ENCODE measurements around the gene ATP8A2. TPM values are rescaled to one million over a fixed set of nuclear protein-coding genes. Genes with fewer than 3 reads are reported as not detected.

Gene ATP8A2
- total and polyA plus RNA-seq, 2 of the 8 experiments (the other 6 are each of a cell fraction or from before 2014, with no cell fraction given), result 2.4 to 8.3 TPM

GRCh38 chr13:25840931-25841330, 469.2 kb downstream of the ATP8A2 start:
- H3K23ac ChIP-seq (ENCODE audit: insufficient read length), result no peak overlapping the region
- H3K27ac ChIP-seq (ENCODE audit: low read depth, low read length), result no peak overlapping the region
- no peaks in the 10 kb centered on the region for H3K23me2 ChIP-seq (ENCODE audit: low read depth, low read length)
- no peaks in the 10 kb centered on the region for H3K79me1 ChIP-seq (ENCODE audit: low read depth, low read length)
- no peak overlapping the region for H3K14ac ChIP-seq (ENCODE audit: insufficient read length)
- H2BK15ac ChIP-seq (ENCODE audit: low read length), result no peak overlapping the region
- H3K4ac ChIP-seq (replicated peaks; ENCODE audit: insufficient read length, low read depth, low read length), result no peak overlapping the region
- FAIRE-seq, result no peak
- H4K20me1 ChIP-seq (replicated peaks in 1 of 2; ENCODE audit: control insufficient read depth in 1 of 2, insufficient read depth in 2 of 2, low read length in 2 of 2), result no peaks in the 10 kb centered on the region
- no peak for DNase-seq (ENCODE audit: low read depth in 1 of 2, low spot score in 2 of 2)
- H2BK12ac ChIP-seq (ENCODE audit: low read depth, low read length), result no peak overlapping the region
- POLR2A ChIA-PET (ENCODE audit: partially characterized antibody), result interaction anchor here (0.6 kb wide), 1 partner anchor 15 kb away, joined by 3 read pairs; no protein-coding TSS in a partner anchor
- H3K56ac ChIP-seq (replicated peaks; ENCODE audit: insufficient read length, low read depth, low read length), result no peak overlapping the region
- H3K18ac ChIP-seq (ENCODE audit: extremely low read depth, low read length), result no peak overlapping the region
- no peak overlapping the region for H4K91ac ChIP-seq (replicated peaks; ENCODE audit: insufficient read length, low read length)
- no peaks in the 10 kb centered on the region for H3K27me3 ChIP-seq (replicated peaks in 1 of 4; ENCODE audit: control insufficient read depth in 3 of 4, extremely low read depth in 1 of 4, insufficient read depth in 3 of 4, low read length in 3 of 4)
- H3K9me3 ChIP-seq (ENCODE audit: insufficient read depth in 2 of 2, low read depth in 1 of 2, low read length in 1 of 2), result no peaks in the 10 kb centered on the region
- no peaks in the 10 kb centered on the region for H3K79me2 ChIP-seq (ENCODE audit: control insufficient read depth in 1 of 2, insufficient read depth in 2 of 2, low read length in 2 of 2)
- CTCF ChIA-PET (ENCODE audit: partially characterized antibody), result no interaction called here
- H4K8ac ChIP-seq (ENCODE audit: extremely low read depth, insufficient read depth, low read length), result no peak overlapping the region
- H2BK20ac ChIP-seq (ENCODE audit: low read length), result no peak overlapping the region
- 98% methylated on average over 2 of the region's 2 CpGs; no CpG with 5 or more reads in 1 of the 2 experiments for WGBS, 2 experiments (ENCODE audit: extremely low coverage in 1 of 2, insufficient coverage in 1 of 2, insufficient read length in 1 of 2, insufficient replicate concordance in 2 of 2, low coverage in 1 of 2, low lambda C conversion rate in 2 of 2, missing lambda C conversion rate in 1 of 2)
- no peak overlapping the region for H2AFZ ChIP-seq (ENCODE audit: low read length)
- no peak overlapping the region for H3K4me2 ChIP-seq (ENCODE audit: insufficient read depth in 1 of 2, low read depth in 2 of 2, low read length in 2 of 2)
- H3K9ac ChIP-seq (replicated peaks in 1 of 4; ENCODE audit: extremely low read depth in 1 of 4, low read depth in 3 of 4, low read length in 3 of 4), result no peak overlapping the region
- H2BK120ac ChIP-seq (replicated peaks; ENCODE audit: low read depth, low read length), result no peak overlapping the region
- no peaks in the 10 kb centered on the region for H3K4me1 ChIP-seq (replicated peaks in 1 of 4; ENCODE audit: control insufficient read depth in 3 of 4, insufficient read depth in 4 of 4, low read length in 3 of 4)
- no peak overlapping the region for H4K5ac ChIP-seq (ENCODE audit: insufficient read length, low read depth, low read length)
- H3K36me3 ChIP-seq (ENCODE audit: control insufficient read depth in 2 of 4, insufficient read depth in 4 of 4, low read length in 3 of 4), result no peaks in the 10 kb centered on the region
- H3K4me3 ChIP-seq (ENCODE audit: extremely low read depth in 1 of 4, insufficient read depth in 2 of 4, low read depth in 3 of 4, low read length in 4 of 4), result no peak overlapping the region
- H2BK5ac ChIP-seq (ENCODE audit: low read depth, low read length), result no peak overlapping the region
- TF ChIP-seq EGR1 (IDR thresholded peaks at IDR 0.05; ENCODE audit: borderline replicate concordance, low read depth, low read length) (no peak), SP2 (IDR thresholded peaks at IDR 0.05; ENCODE audit: low read length) (no peak), SP1 (IDR thresholded peaks at IDR 0.05; ENCODE audit: low read depth, low read length) (no peak), TAF1 (IDR thresholded peaks at IDR 0.05; ENCODE audit: low read depth, low read length) (no peak), TBP (IDR thresholded peaks at IDR 0.05; ENCODE audit: low read depth, low read length) (no peak), RAD21 (IDR thresholded peaks at IDR 0.05 in 1 of 2, conservative IDR thresholded peaks at IDR 0.05 in 1 of 2; ENCODE audit: low read depth in 2 of 2, low read length in 2 of 2) (no peak), RNF2 (IDR thresholded peaks at IDR 0.05; ENCODE audit: borderline replicate concordance, low read depth, low read length, missing control alignments, poor library complexity, severe bottlenecking) (no peak), CHD1 (IDR thresholded peaks at IDR 0.05; ENCODE audit: low read depth, low read length) (no peak), ATF3 (IDR thresholded peaks at IDR 0.05; ENCODE audit: insufficient read depth, low read depth, low read length) (no peak), CREB1 (IDR thresholded peaks at IDR 0.05) (no peak), NRF1 (IDR thresholded peaks at IDR 0.05; ENCODE audit: low read depth, low read length) (no peak), HDAC2 (IDR thresholded peaks at IDR 0.05; ENCODE audit: borderline replicate concordance in 1 of 2, low read depth in 2 of 2, low read length in 2 of 2) (no peak), EP300 (IDR thresholded peaks at IDR 0.05; ENCODE audit: borderline replicate concordance in 1 of 2, low read depth in 2 of 2, low read length in 2 of 2) (no peak), HDAC6 (IDR thresholded peaks at IDR 0.05; ENCODE audit: low read depth, low read length) (no peak)
- H2AK5ac ChIP-seq (ENCODE audit: low read depth, low read length), result no peak overlapping the region

Measured in H1 (cell line).